NCI-H748 treated with DMSO at 0.1 percent for 48 hours (cell line): ENCODE data around the gene PDE4B.
"Not testable (repeated sequence)": the region's sequence is repeated elsewhere in the genome, so short reads cannot be mapped to it uniquely, and the experiment has no call there.

Source experiments
- DNase-seq: peaks from one replicate; lab custom pipeline; 2025; lab: John Stamatoyannopoulos, UW

Gene PDE4B

GRCh38 chr1:66055092-66055491, 262.4 kb downstream of the PDE4B start:
- DNase-seq: no peak

DNA sequence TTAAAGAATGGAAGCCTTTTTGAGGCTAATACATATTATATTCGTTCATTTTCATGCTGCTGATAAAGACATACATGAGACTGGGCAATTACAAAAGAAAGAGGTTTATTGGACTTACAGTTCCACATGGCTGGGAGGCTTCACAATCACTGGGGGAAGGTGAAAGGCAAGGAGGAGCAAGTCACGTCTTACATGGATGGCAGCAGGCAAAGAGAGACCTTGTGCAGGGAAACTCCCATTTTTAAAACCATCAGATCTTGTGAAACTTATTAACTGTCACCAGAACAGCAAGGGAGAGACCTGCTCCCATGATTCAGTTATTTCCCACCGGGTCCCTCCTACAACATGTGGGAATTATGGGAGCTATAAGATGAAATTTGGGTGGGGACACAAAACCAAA, 264.8 kb downstream of the PDE4B start:
- not testable (repeated sequence) for DNase-seq

- DNase-seq: no peak
Observed at GRCh38 chr1:66058558-66058957, 265.9 kb downstream of the PDE4B start.

- DNase-seq: not testable (repeated sequence)
Observed at GRCh38 chr1:66067219-66067618, 274.5 kb downstream of the PDE4B start.

DNA sequence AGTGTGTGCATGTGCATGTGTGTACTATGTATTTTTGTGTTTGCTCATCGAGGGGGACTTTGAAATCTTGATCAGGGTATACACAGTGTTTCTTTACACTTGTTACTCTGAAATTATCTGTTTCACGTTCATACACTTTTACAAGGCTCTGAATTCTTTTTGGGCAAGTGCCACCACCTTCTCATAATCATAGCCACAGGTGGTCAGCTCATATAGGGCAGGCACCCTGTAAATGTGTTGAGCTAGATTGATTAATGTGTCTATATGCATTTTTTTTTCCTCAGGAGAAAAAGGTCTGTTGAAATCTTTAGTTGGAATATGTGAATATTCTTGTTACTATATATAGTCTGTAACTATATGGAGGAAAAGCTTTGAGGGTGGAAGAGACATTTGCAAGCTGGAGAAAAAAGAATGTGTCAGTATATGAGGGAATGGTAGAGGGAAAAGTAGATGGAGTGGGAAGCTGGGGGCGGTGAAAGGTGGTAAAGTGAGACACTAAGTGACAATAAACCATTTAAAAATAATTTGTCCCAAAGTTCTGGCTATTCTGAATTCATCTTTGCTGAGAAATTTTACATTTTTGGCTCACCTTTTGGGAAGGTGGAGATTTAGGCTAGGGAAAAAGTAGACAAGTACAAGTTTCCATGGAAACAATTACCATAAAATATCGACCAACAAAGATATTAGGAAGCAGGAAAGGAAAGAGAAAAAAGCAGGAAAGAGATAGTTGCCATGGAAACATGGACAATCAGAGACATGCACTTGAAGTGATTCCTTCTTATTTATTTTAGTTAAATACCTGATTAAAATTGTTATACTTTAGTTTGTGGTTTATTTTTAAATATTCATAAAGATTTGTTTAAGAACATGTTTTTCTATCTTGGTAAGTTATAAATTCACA, 277.5 kb downstream of the PDE4B start:
- DNase-seq: no peak

DNA sequence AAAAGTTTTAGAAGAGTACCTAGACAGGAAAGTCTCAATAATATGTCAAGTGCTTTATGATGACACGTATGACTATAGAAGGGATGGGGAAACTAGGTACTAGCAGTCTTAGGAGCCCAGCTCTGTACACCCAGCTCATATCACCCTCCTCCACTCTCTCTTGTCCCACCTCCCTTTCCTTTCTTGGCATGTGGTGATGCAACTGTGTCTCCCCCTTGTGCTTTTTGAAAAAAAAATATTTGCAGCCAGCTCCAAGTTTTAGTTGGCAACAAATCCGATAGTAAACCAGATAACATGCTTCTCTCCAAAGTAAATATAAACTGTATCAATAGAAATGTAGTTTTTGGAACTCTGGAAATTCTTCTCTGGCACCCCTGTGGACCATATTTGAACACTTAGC, 280.7 kb downstream of the PDE4B start:
- DNase-seq: no peak

GRCh38 chr1:66074147-66074546, 281.5 kb downstream of the PDE4B start:
- DNase-seq: no peak

DNA sequence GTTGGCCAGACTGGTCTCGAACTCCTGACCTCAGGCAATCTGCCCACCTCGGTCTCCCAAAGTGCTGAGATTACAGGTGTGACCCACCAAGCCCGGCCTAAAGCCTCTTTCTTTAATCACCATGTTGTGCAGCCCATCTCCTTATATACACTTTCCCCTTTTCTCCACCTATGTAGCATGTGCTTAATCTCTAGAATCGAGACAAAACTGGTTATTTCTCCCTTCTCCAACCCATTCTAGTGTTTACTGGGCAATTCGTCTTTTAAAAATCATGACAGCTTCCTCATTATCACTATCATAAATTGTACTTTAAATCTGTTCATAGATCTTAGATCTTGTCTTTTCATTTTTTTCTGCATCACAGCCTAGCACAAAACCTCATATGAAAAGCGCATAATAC, 285.7 kb downstream of the PDE4B start:
- no peak for DNase-seq

DNA sequence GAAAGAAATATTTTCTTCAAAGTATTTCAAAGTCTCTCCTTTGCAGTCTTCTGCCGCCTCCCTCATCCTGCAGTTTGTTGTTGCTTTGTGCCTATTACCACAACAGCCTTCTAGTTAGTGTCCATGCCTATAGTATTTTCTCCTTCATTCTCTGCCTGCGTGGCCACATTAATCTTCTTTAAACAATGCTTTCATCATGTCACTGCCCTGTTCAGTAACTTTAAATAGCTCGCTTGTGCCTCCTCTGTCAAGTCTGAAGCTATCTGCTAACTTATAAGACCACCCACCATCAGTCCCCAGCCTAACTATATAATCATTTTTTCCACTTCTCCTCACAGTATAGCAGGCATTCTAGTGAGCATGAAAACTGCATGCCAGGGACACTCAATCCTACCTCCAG, 290.3 kb downstream of the PDE4B start:
- no peak for DNase-seq

DNA sequence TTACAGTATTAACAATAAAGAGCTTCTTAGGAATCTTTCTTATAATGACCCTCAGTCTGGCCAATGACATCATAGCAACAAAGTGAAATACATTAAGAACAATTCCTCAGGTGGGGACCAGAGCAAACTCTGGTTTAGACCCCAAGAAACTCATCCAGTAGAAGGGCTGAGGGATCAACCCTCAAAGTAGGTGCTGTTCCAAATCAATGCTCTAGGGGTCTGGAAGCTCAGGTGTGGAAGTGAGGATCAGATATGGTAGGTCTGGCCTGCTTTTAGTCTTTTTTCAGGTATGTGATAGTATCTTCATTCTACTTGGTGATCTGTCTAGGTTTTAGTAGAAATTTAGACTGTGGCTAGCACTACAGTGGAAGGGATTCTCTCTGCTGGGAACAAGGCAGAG, 291.7 kb downstream of the PDE4B start:
- no peak for DNase-seq

DNA sequence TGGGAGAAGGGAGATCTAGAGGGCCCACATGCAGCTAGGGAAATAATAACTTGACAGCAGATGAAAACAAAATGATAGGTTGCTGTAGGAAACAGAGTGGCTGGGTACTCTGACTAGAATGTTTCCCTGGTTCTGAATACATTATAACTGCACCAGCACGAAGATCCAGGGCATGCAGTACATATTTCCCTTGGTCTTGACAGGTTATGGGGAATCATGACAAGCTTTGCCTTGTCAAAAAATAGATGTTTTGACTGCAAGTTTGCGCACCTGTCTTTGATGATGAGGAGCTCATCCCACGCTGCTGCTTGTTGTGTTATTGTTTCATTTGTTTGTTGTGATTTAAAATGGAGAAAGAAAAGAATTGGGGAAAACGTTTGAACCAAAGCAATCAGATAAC, 292.9 kb downstream of the PDE4B start:
- DNase-seq: no peak

DNA sequence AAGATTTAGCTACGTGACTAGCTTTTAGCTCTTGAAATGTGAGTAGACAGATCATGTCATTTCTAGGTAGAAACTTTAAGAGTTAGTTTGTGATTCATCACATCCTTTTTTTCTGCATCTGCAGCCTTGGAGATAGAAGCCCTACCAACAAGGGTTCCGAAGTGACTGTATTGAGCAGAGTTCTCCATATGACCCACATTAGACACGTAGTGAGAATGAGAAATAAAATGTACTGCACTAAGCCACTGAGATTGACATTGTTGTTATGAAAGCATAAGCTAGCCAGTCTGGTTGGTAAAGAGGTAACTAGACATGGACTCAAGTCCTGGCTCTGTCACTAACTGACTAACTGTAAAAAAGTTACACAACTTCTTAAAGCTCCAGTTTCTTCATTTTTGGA, 296.1 kb downstream of the PDE4B start:
- DNase-seq: no peak

- no peak for DNase-seq
Observed at GRCh38 chr1:66090859-66091457, 298.3 kb downstream of the PDE4B start.

- DNase-seq: no peak
Observed at GRCh38 chr1:66095190-66095589, 302.5 kb downstream of the PDE4B start.

GRCh38 chr1:66100959-66101358, 308.3 kb downstream of the PDE4B start:
- DNase-seq: not testable (repeated sequence)

GRCh38 chr1:66104076-66104475, 311.4 kb downstream of the PDE4B start:
- not testable (repeated sequence) for DNase-seq

DNA sequence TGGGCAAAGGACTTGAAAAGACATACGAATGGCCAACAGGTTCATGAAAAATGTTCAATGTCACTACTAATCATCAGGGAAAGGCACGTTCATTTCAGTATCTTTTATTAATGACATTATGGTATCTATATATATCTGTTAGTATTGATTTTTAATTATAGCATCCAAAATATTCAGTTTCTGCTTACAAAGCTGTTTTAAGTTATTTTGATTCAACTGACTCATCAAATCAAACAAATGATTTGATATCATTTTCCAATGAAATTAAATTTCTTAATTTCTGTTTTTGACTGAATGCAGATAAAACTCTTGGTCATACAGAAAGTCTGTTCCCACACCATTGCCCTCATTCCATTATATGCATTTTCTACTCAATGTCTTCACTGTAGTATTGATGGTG, 315.9 kb downstream of the PDE4B start:
- no peak for DNase-seq

GRCh38 chr1:66112744-66113400, 320.2 kb downstream of the PDE4B start:
- no peak for DNase-seq

- DNase-seq: no peak
Observed at GRCh38 chr1:66119148-66119547, 326.5 kb downstream of the PDE4B start.

DNA sequence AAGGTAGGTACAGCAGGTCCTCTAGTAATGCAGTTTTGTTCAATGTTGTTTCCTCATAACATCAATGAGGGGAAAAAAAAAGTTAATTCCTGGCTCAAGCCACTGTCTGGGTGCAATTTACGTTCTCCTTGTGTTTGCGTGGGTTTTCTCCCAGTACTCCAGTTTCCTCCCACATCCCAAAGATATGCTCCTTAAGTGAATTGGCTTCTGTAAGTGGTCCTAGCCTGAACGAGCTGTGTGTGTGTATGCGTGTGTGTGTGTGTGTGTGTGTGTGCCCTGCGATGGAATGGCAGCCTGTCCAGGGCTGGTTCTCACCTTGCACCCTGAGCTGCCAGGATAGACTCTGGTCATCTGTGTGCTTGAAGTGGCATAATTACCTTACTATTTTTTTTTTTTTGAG, 332.0 kb downstream of the PDE4B start:
- DNase-seq: no peak

- not testable (repeated sequence) for DNase-seq
Observed at GRCh38 chr1:66128641-66129040, 335.9 kb downstream of the PDE4B start.

DNA sequence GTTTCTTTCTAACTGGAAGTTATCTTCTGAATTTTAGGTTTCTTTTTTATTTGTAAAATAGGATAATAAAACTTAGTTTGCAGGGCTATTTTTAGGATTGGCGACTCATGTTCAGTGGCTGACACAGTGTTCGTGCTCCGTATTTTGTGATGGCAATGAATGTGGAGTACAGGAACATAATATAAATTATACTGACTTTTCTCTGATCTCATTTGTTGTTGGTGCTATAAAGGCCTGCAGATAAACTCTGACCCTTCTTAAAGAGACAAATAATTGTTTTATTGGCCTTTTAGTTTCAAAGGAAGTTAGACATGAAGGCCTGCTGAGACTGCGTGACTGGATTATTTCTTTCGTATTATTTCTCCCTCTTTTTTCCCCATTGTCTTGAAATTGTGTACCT, 339.6 kb downstream of the PDE4B start:
- no peak for DNase-seq

DNA sequence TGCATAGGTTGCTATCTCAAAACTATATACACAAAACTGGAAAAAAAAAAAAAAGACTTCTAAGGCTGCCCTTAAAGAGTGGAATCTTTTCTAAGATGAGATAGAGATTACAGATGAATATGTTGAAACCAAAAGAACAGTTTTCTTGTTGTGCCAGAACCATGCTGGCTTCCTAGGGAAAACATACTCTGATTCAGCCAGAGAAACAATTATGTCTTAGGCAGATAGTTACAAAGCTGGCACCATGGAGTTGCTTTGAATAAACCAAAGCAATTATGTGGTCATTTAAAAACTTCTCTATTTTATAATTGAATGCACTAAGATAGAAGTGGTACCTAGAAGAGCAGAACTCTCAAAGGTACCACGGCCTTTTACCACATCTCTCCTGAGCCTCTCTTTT, 341.3 kb downstream of the PDE4B start:
- DNase-seq: no peak
